ENCODE data around the gene CCDC183.

CCDC183 gene

GRCh38 chr9:136827794-136828473 is 31.8 kb downstream of the CCDC183 start:
- DNase-seq (ENCODE audit: low read depth): no peak
- no peak for TF ChIP-seq CTCF (IDR thresholded peaks at IDR 0.05; ENCODE audit: control insufficient read depth, extremely low read depth, insufficient read depth)
- H3K4me3 ChIP-seq (ENCODE audit: low read depth, low read length): no peak overlapping the region

DNA sequence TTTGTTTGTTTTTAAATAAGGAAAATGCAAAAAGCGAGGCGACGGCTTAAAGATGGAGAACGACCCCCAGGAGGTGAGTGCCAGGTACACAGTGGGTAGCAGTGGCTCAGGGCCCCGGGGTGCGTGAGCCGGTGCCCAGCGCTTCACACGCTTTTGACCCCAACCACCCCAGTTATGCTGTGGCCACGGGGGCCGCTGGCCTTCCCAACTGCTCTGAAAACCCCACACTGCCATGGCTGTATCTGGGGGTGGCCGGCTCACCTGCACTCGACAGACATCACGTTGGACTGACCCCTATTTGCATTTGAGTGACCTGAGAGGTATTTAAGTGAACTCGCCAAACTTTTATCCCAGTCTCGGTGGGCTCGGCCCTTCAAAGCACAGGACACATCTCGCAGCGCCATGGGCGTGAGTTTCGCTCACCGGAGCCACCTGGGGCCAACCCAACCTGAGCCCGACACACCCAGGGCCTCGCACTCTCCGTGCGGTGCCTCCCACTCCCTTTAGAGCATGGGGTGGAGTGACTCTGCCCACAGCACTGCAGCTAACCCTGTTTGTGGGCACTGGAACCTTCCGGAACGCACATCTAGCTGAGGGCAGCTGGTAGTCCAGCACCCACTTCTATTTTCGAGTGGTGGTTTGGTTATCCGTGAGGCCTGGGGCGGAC is 32.5 kb downstream of the CCDC183 start:
- TF ChIP-seq CTCF (IDR thresholded peaks at IDR 0.05; ENCODE audit: control insufficient read depth, extremely low read depth, insufficient read depth): no peak
- DNase-seq (ENCODE audit: low read depth): no peak
- no peak overlapping the region for H3K4me3 ChIP-seq (ENCODE audit: low read depth, low read length)

DNA sequence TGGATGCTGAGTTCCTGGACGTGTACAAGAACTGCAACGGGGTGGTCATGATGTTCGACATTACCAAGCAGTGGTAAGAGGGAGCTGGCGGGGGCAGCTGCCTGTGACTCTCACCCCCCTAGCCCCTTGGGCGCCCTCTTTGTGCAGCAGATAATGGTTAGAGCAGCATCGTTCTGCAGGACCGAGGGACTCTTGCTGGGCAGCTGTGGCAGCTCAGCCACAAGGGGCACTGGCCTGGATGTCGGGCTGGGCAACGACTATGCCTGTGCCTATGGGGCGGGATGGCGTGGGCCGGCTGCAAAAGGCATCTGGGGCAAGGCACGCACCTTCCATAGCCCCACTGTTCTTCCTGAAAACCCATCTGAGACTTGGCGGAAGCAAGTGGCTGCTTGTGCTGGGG is 33.3 kb downstream of the CCDC183 start:
- no peak for TF ChIP-seq CTCF (IDR thresholded peaks at IDR 0.05; ENCODE audit: control insufficient read depth, extremely low read depth, insufficient read depth)
- DNase-seq (ENCODE audit: low read depth): no peak

DNA sequence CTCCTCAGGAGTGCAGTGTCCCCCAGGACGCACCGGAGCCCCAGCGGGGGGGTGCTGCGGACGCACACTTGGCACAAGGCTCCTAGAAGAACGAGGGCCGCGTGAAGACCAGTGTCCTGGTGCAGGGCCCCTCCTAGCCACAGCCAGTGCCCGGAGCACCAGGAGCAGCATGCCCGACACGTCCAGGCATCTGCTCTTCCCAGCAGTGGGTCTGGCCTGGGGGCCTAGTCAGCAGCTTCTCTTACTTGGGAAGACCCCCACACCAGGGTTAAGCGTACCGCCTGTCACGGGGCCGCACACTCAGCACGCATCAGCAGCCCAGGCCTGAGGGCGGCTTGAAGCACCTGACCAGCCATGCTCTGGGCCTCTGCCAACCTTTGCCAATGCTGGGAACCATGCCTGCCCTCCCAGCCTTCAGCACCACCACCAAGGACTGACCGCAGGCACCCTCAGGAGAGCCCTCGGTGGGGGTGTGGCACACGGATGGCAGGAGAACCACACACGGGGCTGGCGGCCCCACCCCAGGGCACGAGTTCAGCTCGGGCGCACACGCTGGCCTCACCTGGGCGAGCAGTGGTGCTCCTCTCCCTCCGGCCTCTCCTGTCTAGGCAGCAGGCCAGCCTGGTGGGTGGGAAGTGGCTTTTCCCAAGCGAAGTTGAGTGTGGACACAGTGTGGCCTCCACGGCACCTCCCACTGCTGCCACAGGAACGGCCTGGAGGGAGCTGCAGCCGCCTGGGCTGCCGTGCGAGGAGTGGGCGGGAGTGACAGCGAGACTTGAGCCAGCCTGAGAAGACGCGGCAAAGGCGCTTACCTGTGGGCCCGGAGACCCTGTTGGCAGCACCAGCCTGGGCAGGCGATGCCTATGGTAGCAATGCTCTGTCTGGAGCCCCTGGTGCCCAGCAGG is 34.1 kb downstream of the CCDC183 start:
- no peak overlapping the region for H3K4me3 ChIP-seq (ENCODE audit: low read depth, low read length)
- DNase-seq (ENCODE audit: low read depth): no peak
- TF ChIP-seq CTCF (IDR thresholded peaks at IDR 0.05; ENCODE audit: control insufficient read depth, extremely low read depth, insufficient read depth): no peak

More for the DNA sequence above, 33.3 kb downstream of the CCDC183 start:
- H3K4me3 ChIP-seq (ENCODE audit: low read depth, low read length): no peak overlapping the region

GRCh38 chr9:136831002-136831719 is 35.0 kb downstream of the CCDC183 start:
- no peak for TF ChIP-seq CTCF (IDR thresholded peaks at IDR 0.05; ENCODE audit: control insufficient read depth, extremely low read depth, insufficient read depth)
- no peak overlapping the region for H3K4me3 ChIP-seq (ENCODE audit: low read depth, low read length)
- no peak for DNase-seq (ENCODE audit: low read depth)

DNA sequence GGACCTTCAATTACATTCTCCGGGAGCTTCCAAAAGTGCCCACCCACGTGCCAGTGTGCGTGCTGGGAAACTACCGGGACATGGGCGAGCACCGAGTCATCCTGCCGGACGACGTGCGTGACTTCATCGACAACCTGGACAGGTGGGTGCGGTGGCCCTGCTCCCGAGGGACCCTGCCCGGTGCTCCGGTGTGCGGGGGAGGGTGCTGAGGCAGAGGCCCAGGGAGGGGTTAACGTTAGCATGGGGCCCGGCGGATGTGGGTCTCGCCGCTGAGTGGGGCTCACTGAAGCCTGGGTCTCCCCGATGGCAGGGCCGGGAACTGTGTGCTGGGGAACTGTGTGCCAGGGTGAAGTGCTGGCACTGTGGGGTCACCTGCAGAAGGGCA is 35.6 kb downstream of the CCDC183 start:
- H3K4me3 ChIP-seq (ENCODE audit: low read depth, low read length): no peak overlapping the region
- no peak for TF ChIP-seq CTCF (IDR thresholded peaks at IDR 0.05; ENCODE audit: control insufficient read depth, extremely low read depth, insufficient read depth)
- DNase-seq (ENCODE audit: low read depth): no peak
